Neural cell (in vitro differentiated cells): ENCODE data around the gene CIB4. TPM values are rescaled to one million over a fixed set of nuclear protein-coding genes. Genes with fewer than 3 reads are reported as not detected.

ENCODE experiments used
- H2AFZ ChIP-seq: fragments of 200-600, 300-800 bp; sonication (generic), shearing (Covaris generic); 2 replicates; pipeline ENCODE4 v1.6.0; 2014; ENCODE audit warnings: low read depth, mild to moderate bottlenecking, antibody characterized with exemption, low read length, moderate library complexity
- H3F3A ChIP-seq: fragments of 200-600 bp; shearing (Covaris generic); 2 replicates; pipeline ENCODE4 v1.6.1; 2016; ENCODE audit warnings: mild to moderate bottlenecking, moderate library complexity, mixed read lengths, antibody characterized with exemption, low read length; ENCODE audit not compliant: insufficient read depth, poor library complexity, severe bottlenecking
- H3K27ac ChIP-seq: fragments of 200-600, 300-800 bp; sonication (generic), shearing (Covaris generic); 2 replicates; pipeline ENCODE4 v1.5.1; 2014; ENCODE audit warnings: mild to moderate bottlenecking, low read length, moderate library complexity
- H3K27me3 ChIP-seq: fragments of 300-800, 200-600 bp; sonication (generic), shearing (Covaris generic); 2 replicates; pipeline ENCODE4 v1.6.0; 2014; ENCODE audit warnings: mild to moderate bottlenecking, low read depth, low read length, moderate library complexity; ENCODE audit not compliant: insufficient read depth
- H3K36me3 ChIP-seq: fragments of 300-800, 200-600 bp; sonication (generic), shearing (Covaris generic); 2 replicates; pipeline ENCODE4 v1.5.1; 2014; ENCODE audit warnings: mild to moderate bottlenecking, antibody characterized with exemption, low read length, moderate library complexity; ENCODE audit not compliant: insufficient read depth
- H3K4me2 ChIP-seq: fragments of 300-800, 200-600 bp; sonication (generic), shearing (Covaris generic); 2 replicates; pipeline ENCODE4 v1.6.0; 2014; ENCODE audit warnings: mild to moderate bottlenecking, low read length
- H3K4me3 ChIP-seq: fragments of 300-800, 200-600 bp; sonication (generic), shearing (Covaris generic); 2 replicates; pipeline ENCODE4 v1.5.1; 2014; ENCODE audit warnings: mild to moderate bottlenecking, low read length, moderate library complexity
- H3K79me2 ChIP-seq: fragments of 200-600 bp; shearing (Covaris generic); replicated peaks from 2 replicates; pipeline ENCODE4 v1.6.0; 2014; ENCODE audit warnings: mild to moderate bottlenecking, low read length, moderate library complexity; ENCODE audit not compliant: insufficient read depth
- H3K9ac ChIP-seq: fragments of 300-800, 200-600 bp; sonication (generic), shearing (Covaris generic); 2 replicates; pipeline ENCODE4 v1.6.1; 2016; ENCODE audit warnings: mild to moderate bottlenecking, low read length, mixed read lengths
- H3K9me2 ChIP-seq: fragments of 200-600 bp; shearing (Covaris generic); 2 replicates; pipeline ENCODE4 v1.6.1; 2016; ENCODE audit warnings: mild to moderate bottlenecking, low read length, mixed read lengths; ENCODE audit not compliant: insufficient read depth
- H3K9me3 ChIP-seq: fragments of 200-600, 300-800 bp; sonication (generic), shearing (Covaris generic); 2 replicates; pipeline ENCODE4 v1.6.1; 2016; ENCODE audit warnings: mild to moderate bottlenecking, mixed run types, low read length, moderate library complexity, mixed read lengths
- H4K20me1 ChIP-seq: fragments of 200-600 bp; shearing (Covaris generic); 2 replicates; pipeline ENCODE4 v1.6.1; 2016; ENCODE audit warnings: mild to moderate bottlenecking, mixed run types; ENCODE audit not compliant: insufficient read depth
- EP300 ChIP-seq: fragments of 450-650 bp; conservative IDR thresholded peaks from 2 replicates; pipeline ENCODE4 v1.6.1; 2014; ENCODE audit warnings: antibody characterized with exemption, mild to moderate bottlenecking, moderate library complexity; ENCODE audit not compliant: poor library complexity, severe bottlenecking
- EZH2 ChIP-seq: fragments of 200-600, 300-800 bp; shearing (Covaris generic), sonication (generic); IDR thresholded peaks from 2 replicates; pipeline ENCODE4 v1.6.1; 2014; ENCODE audit warnings: antibody characterized with exemption, low read length, borderline replicate concordance, mild to moderate bottlenecking; ENCODE audit not compliant: insufficient read depth, poor library complexity, severe bottlenecking
- MXI1 ChIP-seq: fragments of 450-650 bp; conservative IDR thresholded peaks from 2 replicates; pipeline ENCODE4 v1.6.1; 2014; ENCODE audit warnings: antibody characterized with exemption, mild to moderate bottlenecking; ENCODE audit not compliant: poor library complexity, severe bottlenecking
- POLR2AphosphoS5 ChIP-seq: IDR thresholded peaks from 2 replicates; pipeline ENCODE4 v1.6.1; 2012
- RAD21 ChIP-seq: fragments of 450-650 bp; conservative IDR thresholded peaks from 2 replicates; pipeline ENCODE4 v1.6.1; 2014; ENCODE audit warnings: antibody characterized with exemption, mild to moderate bottlenecking, moderate library complexity
- SMC3 ChIP-seq: fragments of 450-650 bp; conservative IDR thresholded peaks from 2 replicates; pipeline ENCODE4 v1.6.1; 2014; ENCODE audit warnings: antibody characterized with exemption, mild to moderate bottlenecking, moderate library complexity; ENCODE audit not compliant: poor library complexity
- TAF1 ChIP-seq: IDR thresholded peaks from 2 replicates; pipeline ENCODE4 v1.6.1; 2012; ENCODE audit warnings: low read depth
- polyA plus RNA-seq: library from polyadenylated mRNA; depleted of rRNA; stranded (reverse); fragments of >200 nt; gene quantifications from 2 replicates; pipeline ENCODE4 v1.2.3, GENCODE V29; 2014
- TF ChIP-seq, protein P1 (sequence below): fragments of 450-650 bp; IDR thresholded peaks from 2 replicates; pipeline ENCODE4 v1.5.1; 2014; ENCODE audit warnings: antibody characterized with exemption, mild to moderate bottlenecking, moderate library complexity; ENCODE audit not compliant: poor library complexity, severe bottlenecking
- TF ChIP-seq, protein P2 (sequence below): IDR thresholded peaks from 2 replicates; pipeline ENCODE4 v1.6.1; 2012; ENCODE audit warnings: borderline replicate concordance

The CIB4 gene
- polyA plus RNA-seq, 1 donor from 2014 or later = not detected

GRCh38 chr2:26647981-26648380 is 6.8 kb upstream of the CIB4 start:
- H3K4me3 ChIP-seq = no peak overlapping the region
- no peak overlapping the region for H3K9ac ChIP-seq
- no peaks in the 10 kb centered on the region for H3K9me2 ChIP-seq
- no peak overlapping the region for H3K27ac ChIP-seq
- no peaks in the 10 kb centered on the region for H3K79me2 ChIP-seq
- H4K20me1 ChIP-seq = no peaks in the 10 kb centered on the region
- H2AFZ ChIP-seq = no peak overlapping the region
- H3K27me3 ChIP-seq = no peaks in the 10 kb centered on the region
- no peak overlapping the region for H3K4me2 ChIP-seq
- TF ChIP-seq SMC3 = no peak
- TF ChIP-seq EP300 = no peak
- no peak for TF ChIP-seq POLR2AphosphoS5
- TF ChIP-seq RAD21 = no peak
- TF ChIP-seq EZH2 = no peak
- no peak for TF ChIP-seq MXI1
- TF ChIP-seq, protein P1, sequence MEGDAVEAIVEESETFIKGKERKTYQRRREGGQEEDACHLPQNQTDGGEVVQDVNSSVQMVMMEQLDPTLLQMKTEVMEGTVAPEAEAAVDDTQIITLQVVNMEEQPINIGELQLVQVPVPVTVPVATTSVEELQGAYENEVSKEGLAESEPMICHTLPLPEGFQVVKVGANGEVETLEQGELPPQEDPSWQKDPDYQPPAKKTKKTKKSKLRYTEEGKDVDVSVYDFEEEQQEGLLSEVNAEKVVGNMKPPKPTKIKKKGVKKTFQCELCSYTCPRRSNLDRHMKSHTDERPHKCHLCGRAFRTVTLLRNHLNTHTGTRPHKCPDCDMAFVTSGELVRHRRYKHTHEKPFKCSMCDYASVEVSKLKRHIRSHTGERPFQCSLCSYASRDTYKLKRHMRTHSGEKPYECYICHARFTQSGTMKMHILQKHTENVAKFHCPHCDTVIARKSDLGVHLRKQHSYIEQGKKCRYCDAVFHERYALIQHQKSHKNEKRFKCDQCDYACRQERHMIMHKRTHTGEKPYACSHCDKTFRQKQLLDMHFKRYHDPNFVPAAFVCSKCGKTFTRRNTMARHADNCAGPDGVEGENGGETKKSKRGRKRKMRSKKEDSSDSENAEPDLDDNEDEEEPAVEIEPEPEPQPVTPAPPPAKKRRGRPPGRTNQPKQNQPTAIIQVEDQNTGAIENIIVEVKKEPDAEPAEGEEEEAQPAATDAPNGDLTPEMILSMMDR = no peak
- no peak for TF ChIP-seq TAF1
- TF ChIP-seq, protein P2, sequence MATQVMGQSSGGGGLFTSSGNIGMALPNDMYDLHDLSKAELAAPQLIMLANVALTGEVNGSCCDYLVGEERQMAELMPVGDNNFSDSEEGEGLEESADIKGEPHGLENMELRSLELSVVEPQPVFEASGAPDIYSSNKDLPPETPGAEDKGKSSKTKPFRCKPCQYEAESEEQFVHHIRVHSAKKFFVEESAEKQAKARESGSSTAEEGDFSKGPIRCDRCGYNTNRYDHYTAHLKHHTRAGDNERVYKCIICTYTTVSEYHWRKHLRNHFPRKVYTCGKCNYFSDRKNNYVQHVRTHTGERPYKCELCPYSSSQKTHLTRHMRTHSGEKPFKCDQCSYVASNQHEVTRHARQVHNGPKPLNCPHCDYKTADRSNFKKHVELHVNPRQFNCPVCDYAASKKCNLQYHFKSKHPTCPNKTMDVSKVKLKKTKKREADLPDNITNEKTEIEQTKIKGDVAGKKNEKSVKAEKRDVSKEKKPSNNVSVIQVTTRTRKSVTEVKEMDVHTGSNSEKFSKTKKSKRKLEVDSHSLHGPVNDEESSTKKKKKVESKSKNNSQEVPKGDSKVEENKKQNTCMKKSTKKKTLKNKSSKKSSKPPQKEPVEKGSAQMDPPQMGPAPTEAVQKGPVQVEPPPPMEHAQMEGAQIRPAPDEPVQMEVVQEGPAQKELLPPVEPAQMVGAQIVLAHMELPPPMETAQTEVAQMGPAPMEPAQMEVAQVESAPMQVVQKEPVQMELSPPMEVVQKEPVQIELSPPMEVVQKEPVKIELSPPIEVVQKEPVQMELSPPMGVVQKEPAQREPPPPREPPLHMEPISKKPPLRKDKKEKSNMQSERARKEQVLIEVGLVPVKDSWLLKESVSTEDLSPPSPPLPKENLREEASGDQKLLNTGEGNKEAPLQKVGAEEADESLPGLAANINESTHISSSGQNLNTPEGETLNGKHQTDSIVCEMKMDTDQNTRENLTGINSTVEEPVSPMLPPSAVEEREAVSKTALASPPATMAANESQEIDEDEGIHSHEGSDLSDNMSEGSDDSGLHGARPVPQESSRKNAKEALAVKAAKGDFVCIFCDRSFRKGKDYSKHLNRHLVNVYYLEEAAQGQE = no peak
- no peaks in the 10 kb centered on the region for H3K36me3 ChIP-seq
- no peaks in the 10 kb centered on the region for H3K9me3 ChIP-seq
- H3F3A ChIP-seq = no peaks in the 10 kb centered on the region

DNA sequence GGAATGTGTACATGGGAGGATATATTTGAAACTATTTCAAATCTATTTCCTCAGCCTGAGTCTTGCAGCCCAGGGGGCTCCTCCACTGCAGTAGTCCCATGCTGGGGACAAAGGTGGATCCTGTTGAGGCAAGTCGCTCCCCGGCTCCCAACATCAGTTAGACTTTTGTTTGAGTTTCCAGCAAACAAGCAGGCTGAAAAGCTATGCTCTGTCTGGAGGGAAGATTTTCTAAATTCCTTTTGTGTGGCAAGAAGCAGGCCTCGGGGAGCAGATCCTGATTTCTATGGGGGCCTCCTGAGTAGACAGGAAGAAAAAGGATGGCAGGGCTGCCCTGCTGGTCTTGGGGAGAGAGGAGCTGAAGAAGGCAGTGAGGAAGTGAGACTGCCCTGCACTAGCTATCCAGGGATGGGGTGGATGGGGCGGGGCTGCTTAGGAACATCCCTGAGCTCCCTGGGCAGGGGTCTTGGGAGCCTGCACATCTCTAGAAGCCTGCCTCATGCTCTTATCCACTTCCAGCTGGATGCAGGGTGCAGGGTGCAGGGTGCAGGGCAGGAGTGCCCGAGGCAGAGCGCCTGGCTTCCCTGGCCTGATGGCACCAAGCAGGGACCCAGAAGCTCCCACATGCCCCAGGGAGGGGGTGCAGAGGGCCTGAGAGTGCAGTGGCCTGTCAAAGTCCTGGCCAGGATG is 6.0 kb upstream of the CIB4 start:
- Histone ChIP-seq H3K4me2 (no peak overlapping the region), H4K20me1 (no peaks in the 10 kb centered on the region), H3K4me3 (no peak overlapping the region), H3F3A (no peaks in the 10 kb centered on the region), H3K27me3 (no peaks in the 10 kb centered on the region), H3K36me3 (no peaks in the 10 kb centered on the region), H2AFZ (no peak overlapping the region), H3K27ac (no peak overlapping the region), H3K9me3 (no peaks in the 10 kb centered on the region), H3K9ac (no peak overlapping the region), H3K79me2 (no peaks in the 10 kb centered on the region), H3K9me2 (no peaks in the 10 kb centered on the region)
- TF ChIP-seq SMC3 (no peak), MXI1 (no peak), RAD21 (no peak), EP300 (no peak), EZH2 (no peak), TAF1 (no peak), POLR2AphosphoS5 (no peak)
- TF ChIP-seq, protein P2 = no peak
- TF ChIP-seq, protein P1 = no peak
